ENCODE data around the gene NAV2. TPM values are rescaled to one million over a fixed set of nuclear protein-coding genes. Genes with fewer than 3 reads are reported as not detected.
A peak's percentile ranks its signal among the peaks of the same experiment; 100 is the strongest.

The NAV2 gene, protein sequence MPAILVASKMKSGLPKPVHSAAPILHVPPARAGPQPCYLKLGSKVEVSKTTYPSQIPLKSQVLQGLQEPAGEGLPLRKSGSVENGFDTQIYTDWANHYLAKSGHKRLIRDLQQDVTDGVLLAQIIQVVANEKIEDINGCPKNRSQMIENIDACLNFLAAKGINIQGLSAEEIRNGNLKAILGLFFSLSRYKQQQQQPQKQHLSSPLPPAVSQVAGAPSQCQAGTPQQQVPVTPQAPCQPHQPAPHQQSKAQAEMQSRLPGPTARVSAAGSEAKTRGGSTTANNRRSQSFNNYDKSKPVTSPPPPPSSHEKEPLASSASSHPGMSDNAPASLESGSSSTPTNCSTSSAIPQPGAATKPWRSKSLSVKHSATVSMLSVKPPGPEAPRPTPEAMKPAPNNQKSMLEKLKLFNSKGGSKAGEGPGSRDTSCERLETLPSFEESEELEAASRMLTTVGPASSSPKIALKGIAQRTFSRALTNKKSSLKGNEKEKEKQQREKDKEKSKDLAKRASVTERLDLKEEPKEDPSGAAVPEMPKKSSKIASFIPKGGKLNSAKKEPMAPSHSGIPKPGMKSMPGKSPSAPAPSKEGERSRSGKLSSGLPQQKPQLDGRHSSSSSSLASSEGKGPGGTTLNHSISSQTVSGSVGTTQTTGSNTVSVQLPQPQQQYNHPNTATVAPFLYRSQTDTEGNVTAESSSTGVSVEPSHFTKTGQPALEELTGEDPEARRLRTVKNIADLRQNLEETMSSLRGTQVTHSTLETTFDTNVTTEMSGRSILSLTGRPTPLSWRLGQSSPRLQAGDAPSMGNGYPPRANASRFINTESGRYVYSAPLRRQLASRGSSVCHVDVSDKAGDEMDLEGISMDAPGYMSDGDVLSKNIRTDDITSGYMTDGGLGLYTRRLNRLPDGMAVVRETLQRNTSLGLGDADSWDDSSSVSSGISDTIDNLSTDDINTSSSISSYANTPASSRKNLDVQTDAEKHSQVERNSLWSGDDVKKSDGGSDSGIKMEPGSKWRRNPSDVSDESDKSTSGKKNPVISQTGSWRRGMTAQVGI (N-terminal part only)
- total RNA-seq (10 to 100 TPM; 12.3 to 46.5 (median 25.4) TPM), polyA plus RNA-seq (10 to 100 TPM in 1 of 2 donors, 1 to 10 TPM in 1; 7.6 to 20.2 TPM)
- long read RNA-seq, donor 1, partial matches to known transcripts: 4 of 11 reads
- long read RNA-seq, donor 1, other reads (novel, unspliced or antisense): 7 of 11 reads
- long read RNA-seq, donor 2, partial matches to known transcripts: 5 of 16 reads
- long read RNA-seq, donor 2, other reads (novel, unspliced or antisense): 11 of 16 reads
- long read RNA-seq, donor 3, partial matches to known transcripts: 1 of 3 reads
- long read RNA-seq, donor 3, other reads (novel, unspliced or antisense): 2 of 3 reads

DNA sequence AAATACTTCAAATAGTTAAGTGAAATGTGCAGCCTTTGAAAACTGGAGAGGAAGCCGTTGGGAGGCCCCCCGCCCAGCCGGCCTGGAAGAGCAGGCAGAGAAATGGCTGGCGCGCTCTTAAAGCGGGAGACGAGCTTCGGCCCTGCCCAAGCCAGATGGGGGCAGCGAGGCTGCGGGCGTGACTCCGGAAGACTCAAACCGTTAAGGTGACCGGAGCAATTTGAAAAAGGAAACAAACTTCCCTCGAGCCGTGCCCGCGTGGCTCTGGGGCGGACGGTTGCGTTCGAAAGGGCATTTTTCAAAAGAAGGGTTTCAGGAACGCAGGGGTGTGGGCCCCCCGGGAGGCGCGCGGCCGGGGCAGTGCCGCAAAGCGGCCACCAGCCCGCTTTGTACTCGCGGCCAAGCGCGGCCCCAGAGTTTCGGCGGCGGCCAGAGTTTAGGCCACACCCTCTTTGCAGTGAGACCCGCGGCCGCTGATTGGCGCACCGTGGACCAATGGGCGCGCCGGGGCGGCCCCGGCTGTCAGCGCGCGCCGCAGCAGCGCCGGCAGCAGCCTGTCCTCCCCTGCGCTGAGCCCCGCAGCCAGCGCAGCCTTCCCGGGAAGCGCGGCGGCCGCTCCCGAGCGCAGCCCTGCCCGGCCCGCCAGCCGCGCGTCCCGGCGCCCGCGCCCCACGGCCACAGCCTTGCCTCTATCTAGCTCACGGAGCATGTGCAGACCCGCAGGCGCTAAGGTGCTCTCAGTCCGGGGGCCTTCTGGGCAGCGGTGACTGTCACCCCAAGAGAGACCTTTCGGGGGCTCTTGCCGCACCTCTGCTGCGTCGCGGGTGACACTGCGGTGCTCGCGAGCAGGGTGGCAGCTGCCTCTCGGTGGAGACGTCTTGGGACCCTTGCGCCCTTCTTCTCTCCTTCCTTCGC is at the start of gene NAV2:
NAV2 (plus strand) TSS at position 557 of the 915 bp plus-strand sequence. CDS start 859 bp downstream, outside the sequence.
- Histone ChIP-seq H3K27ac (peak within 1 kb of the TSS; percentile 75 to 98 (median 94)), H3K9me3 (no peaks in the 10 kb centered on the region), H3K4me1 (peaks cover 0 to 50% (median 36%) of the 10 kb centered on the region in 12 donors), H3K27me3 (peaks cover 0 to 30% (median 0%) of the 10 kb centered on the region in 9 donors), H3K4me3 (peak within 1 kb of the TSS; percentile 52 to 89 (median 72)), H3K36me3 (no peaks in the 10 kb centered on the region)
- intact Hi-C loops (cut with DNase I): loop anchor here in 6 of 10 donors (2.0 to 10.0 kb wide), 6 partner anchors 32 to 138 kb away; no protein-coding TSS in a partner anchor
- DNase-seq (peak; percentile 94 to 96 (median 95)), ATAC-seq (peak; percentile 84 to 96 (median 92))
- 0% methylated on average over 46 to 91 of the region's 91 CpGs for WGBS, 4 donors
- TF ChIP-seq, protein P1, sequence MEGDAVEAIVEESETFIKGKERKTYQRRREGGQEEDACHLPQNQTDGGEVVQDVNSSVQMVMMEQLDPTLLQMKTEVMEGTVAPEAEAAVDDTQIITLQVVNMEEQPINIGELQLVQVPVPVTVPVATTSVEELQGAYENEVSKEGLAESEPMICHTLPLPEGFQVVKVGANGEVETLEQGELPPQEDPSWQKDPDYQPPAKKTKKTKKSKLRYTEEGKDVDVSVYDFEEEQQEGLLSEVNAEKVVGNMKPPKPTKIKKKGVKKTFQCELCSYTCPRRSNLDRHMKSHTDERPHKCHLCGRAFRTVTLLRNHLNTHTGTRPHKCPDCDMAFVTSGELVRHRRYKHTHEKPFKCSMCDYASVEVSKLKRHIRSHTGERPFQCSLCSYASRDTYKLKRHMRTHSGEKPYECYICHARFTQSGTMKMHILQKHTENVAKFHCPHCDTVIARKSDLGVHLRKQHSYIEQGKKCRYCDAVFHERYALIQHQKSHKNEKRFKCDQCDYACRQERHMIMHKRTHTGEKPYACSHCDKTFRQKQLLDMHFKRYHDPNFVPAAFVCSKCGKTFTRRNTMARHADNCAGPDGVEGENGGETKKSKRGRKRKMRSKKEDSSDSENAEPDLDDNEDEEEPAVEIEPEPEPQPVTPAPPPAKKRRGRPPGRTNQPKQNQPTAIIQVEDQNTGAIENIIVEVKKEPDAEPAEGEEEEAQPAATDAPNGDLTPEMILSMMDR (IDR thresholded peaks at IDR 0.05): peak in 4 of 12 donors; percentile 2 to 12 (median 10)
- peak; percentile 77 to 99 for TF ChIP-seq POLR2A (IDR thresholded peaks at IDR 0.05)

DNA sequence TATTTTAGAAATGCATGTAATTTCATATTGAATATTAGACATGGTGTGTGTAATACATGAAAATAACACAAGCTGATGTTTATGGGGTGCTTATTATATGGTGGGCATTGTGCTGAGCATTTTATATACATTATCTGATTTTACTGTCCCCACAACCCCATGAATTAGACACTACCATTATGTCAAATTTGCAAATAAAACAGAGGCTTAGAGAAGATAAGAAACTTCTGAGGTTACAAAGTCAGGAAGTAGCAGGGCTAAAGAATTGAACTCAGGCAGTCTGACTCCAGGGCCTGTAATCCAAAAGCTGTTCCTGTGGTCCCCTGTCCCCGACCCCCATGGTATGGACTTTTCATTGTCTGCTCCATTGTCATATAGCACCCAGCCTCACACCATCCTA is 49.4 kb upstream of the NAV2 start:
- no peak overlapping the region for H3K4me3 ChIP-seq
- no peak for ATAC-seq
- no peaks in the 10 kb centered on the region for H3K36me3 ChIP-seq
- DNase-seq: no peak
- WGBS, 4 donors: 67 to 81% (median 69%) methylated on average over 1 of the region's 1 CpG
- intact Hi-C loops (cut with DNase I): loop anchor here in 1 of 10 donors (10.0 kb wide), 1 partner anchor 58 kb away; no protein-coding TSS in a partner anchor
- no peak overlapping the region for H3K27ac ChIP-seq
- TF ChIP-seq, protein P1 (IDR thresholded peaks at IDR 0.05): no peak
- TF ChIP-seq POLR2A (IDR thresholded peaks at IDR 0.05): no peak
- H3K9me3 ChIP-seq: no peaks in the 10 kb centered on the region
- H3K4me1 ChIP-seq: peaks cover 0 to 16% (median 9%) of the 10 kb centered on the region in 12 donors
- H3K27me3 ChIP-seq: no peaks in the 10 kb centered on the region

DNA sequence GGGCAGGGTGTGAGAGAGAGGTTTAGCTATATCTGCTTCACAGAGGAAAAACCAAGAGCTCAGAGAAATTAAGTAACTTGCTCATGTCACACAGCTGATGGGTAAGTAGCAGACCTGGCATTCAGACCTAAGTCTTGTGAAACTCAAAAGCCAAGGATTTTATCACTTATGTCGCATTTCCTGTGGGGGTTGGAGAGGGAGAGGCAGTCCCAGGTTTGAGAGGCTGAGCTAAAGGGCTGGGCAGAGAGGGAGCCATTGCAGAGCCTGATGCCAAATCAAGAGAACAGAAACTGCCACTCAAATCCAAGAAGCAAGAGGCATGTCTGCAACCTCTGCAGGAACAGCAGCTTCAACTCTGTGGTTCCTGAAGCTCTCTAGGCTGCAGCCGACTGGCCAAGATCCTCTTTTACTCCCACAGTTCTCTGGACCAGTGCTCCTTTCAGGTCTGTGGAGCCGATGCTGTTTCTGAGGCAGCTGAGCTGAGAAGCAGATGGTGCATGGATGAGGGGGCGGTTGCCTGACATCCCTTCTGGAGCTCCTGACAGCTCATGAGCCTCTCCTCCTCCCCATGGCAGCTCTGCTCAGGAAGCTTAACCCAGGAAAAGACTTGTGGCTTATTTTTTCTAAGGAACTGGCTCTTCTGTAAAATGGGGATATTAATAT is 47.6 kb upstream of the NAV2 start:
- no peaks in the 10 kb centered on the region for H3K9me3 ChIP-seq
- WGBS, 4 donors: 32 to 59% (median 42%) methylated on average over 3 to 4 of the region's 4 CpGs
- H3K27me3 ChIP-seq: no peaks in the 10 kb centered on the region
- H3K4me1 ChIP-seq: peaks cover 0 to 15% (median 9%) of the 10 kb centered on the region in 12 donors
- ATAC-seq: peak; percentile 36 to 85 (median 59)
- H3K36me3 ChIP-seq: no peaks in the 10 kb centered on the region
- no peak overlapping the region for H3K4me3 ChIP-seq
- intact Hi-C loops (cut with DNase I): loop anchor here in 1 of 10 donors (10.0 kb wide), 1 partner anchor 60 kb away; no protein-coding TSS in a partner anchor
- TF ChIP-seq, protein P1 (IDR thresholded peaks at IDR 0.05): no peak
- no peak for TF ChIP-seq POLR2A (IDR thresholded peaks at IDR 0.05)
- peak in 3 of 5 donors; percentile 39 to 55 (median 41) for DNase-seq
- peak overlapping the region in 1 of 12 donors; percentile 17 for H3K27ac ChIP-seq
